ENCODE measurements around the gene POU2AF2.

POU2AF2 gene

DNA sequence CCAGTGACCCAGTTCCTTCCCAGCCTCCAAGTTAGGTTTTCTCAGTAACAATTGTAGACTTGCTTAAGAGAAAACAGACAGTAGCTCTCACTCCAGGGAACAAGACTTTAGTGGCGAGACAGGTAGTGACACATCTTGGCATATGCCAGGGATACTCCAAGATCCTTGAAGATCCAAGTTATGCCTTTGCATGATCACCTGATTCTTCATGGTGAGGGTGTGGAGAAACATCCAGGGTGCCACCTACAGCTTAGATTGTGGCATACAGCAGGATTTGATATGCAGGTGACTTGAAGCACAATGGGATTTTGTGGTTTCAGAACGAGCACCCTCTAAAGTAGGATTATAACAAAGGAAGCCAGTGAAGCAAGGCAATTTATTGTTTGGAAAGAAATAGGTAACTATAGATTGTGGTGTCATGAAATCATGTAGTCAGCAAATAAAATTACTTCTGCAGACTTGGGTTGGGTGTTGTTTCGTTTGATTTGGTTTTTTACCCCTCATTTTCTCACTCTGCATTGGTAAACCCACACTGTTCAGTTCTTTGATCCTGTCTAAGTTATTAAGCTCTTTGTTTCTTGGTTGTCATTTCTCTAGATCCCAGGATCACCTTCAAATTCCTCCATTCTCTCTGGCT, 62.1 kb downstream of the POU2AF2 start:
- TF ChIP-seq, protein P1, sequence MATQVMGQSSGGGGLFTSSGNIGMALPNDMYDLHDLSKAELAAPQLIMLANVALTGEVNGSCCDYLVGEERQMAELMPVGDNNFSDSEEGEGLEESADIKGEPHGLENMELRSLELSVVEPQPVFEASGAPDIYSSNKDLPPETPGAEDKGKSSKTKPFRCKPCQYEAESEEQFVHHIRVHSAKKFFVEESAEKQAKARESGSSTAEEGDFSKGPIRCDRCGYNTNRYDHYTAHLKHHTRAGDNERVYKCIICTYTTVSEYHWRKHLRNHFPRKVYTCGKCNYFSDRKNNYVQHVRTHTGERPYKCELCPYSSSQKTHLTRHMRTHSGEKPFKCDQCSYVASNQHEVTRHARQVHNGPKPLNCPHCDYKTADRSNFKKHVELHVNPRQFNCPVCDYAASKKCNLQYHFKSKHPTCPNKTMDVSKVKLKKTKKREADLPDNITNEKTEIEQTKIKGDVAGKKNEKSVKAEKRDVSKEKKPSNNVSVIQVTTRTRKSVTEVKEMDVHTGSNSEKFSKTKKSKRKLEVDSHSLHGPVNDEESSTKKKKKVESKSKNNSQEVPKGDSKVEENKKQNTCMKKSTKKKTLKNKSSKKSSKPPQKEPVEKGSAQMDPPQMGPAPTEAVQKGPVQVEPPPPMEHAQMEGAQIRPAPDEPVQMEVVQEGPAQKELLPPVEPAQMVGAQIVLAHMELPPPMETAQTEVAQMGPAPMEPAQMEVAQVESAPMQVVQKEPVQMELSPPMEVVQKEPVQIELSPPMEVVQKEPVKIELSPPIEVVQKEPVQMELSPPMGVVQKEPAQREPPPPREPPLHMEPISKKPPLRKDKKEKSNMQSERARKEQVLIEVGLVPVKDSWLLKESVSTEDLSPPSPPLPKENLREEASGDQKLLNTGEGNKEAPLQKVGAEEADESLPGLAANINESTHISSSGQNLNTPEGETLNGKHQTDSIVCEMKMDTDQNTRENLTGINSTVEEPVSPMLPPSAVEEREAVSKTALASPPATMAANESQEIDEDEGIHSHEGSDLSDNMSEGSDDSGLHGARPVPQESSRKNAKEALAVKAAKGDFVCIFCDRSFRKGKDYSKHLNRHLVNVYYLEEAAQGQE (IDR thresholded peaks at IDR 0.05; ENCODE audit: low read depth), result no peak
- TF ChIP-seq CEBPB (IDR thresholded peaks at IDR 0.05), result no peak
- no peak for TF ChIP-seq TCF12 (IDR thresholded peaks at IDR 0.05; ENCODE audit: low read depth)
- no peak for TF ChIP-seq CREB1 (IDR thresholded peaks at IDR 0.05; ENCODE audit: low read depth)

DNA sequence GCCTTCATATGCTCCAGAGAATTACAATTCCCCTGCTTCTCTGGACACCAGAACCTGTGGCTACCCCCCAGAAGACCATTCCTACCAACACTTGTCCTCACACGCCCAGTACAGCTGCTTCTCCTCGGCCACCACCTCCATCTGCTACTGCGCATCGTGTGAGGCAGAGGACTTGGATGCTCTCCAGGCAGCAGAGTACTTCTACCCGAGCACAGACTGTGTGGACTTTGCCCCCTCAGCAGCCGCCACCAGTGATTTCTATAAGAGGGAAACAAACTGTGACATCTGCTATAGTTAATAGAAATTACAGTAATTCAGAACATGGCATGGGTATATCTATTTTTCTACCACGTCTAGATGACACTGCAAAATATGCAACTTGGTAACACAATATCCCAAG, 62.6 kb downstream of the POU2AF2 start:
- TF ChIP-seq FOXM1 (IDR thresholded peaks at IDR 0.05; ENCODE audit: borderline replicate concordance, low read depth) (no peak), ZBTB7A (IDR thresholded peaks at IDR 0.05; ENCODE audit: low read depth) (no peak), CREB1 (IDR thresholded peaks at IDR 0.05; ENCODE audit: low read depth) (no peak), TEAD4 (IDR thresholded peaks at IDR 0.05) (no peak), CEBPB (IDR thresholded peaks at IDR 0.05) (no peak)
- TF ChIP-seq, protein P2, sequence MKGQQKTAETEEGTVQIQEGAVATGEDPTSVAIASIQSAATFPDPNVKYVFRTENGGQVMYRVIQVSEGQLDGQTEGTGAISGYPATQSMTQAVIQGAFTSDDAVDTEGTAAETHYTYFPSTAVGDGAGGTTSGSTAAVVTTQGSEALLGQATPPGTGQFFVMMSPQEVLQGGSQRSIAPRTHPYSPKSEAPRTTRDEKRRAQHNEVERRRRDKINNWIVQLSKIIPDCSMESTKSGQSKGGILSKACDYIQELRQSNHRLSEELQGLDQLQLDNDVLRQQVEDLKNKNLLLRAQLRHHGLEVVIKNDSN (IDR thresholded peaks at IDR 0.05), result no peak

GRCh38 chr11:111309215-111309915, 63.8 kb downstream of the POU2AF2 start:
- TF ChIP-seq TCF12 (IDR thresholded peaks at IDR 0.05; ENCODE audit: low read depth) (no peak), TEAD4 (IDR thresholded peaks at IDR 0.05) (no peak), RAD21 (IDR thresholded peaks at IDR 0.05; ENCODE audit: low read depth) (no peak), EP300 (IDR thresholded peaks at IDR 0.05; ENCODE audit: borderline replicate concordance) (no peak), NFIC (IDR thresholded peaks at IDR 0.05) (no peak), CEBPB (IDR thresholded peaks at IDR 0.05) (no peak), ZBTB7A (IDR thresholded peaks at IDR 0.05; ENCODE audit: low read depth) (no peak), YY1 (IDR thresholded peaks at IDR 0.05; ENCODE audit: low read depth) (no peak), EGR1 (IDR thresholded peaks at IDR 0.05) (no peak), TAF1 (IDR thresholded peaks at IDR 0.05; ENCODE audit: low read depth) (no peak), CREB1 (IDR thresholded peaks at IDR 0.05; ENCODE audit: low read depth) (no peak), FOXM1 (IDR thresholded peaks at IDR 0.05; ENCODE audit: borderline replicate concordance, low read depth) (no peak)
- TF ChIP-seq, protein P3, sequence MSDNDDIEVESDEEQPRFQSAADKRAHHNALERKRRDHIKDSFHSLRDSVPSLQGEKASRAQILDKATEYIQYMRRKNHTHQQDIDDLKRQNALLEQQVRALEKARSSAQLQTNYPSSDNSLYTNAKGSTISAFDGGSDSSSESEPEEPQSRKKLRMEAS (IDR thresholded peaks at IDR 0.05), result no peak
- TF ChIP-seq, protein P1 (IDR thresholded peaks at IDR 0.05; ENCODE audit: low read depth), result no peak
- TF ChIP-seq, protein P2 (IDR thresholded peaks at IDR 0.05), result no peak

DNA sequence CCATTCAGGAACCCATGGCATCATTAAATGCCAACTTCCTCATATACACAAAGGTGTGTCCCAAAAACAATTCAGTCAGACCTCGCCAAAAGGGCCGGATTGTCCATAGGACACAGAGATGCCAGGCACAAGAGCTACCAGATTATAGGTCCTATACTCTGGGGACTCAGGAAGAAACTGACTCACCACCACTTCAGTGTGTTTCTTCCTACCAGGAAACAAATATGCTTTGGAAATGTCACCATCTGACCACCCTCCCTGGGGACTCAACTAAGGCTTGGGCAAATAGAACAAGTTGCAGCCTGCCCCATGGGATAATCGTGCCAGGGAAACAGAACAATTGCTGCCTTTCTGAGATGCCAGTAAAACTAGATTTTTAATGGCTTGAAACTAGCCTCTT, 64.6 kb downstream of the POU2AF2 start:
- no peak for TF ChIP-seq NFIC (IDR thresholded peaks at IDR 0.05)
- TF ChIP-seq, protein P1 (IDR thresholded peaks at IDR 0.05; ENCODE audit: low read depth), result no peak
- TF ChIP-seq, protein P3 (IDR thresholded peaks at IDR 0.05), result no peak
- TF ChIP-seq TEAD4 (IDR thresholded peaks at IDR 0.05), result no peak
- TF ChIP-seq FOXM1 (IDR thresholded peaks at IDR 0.05; ENCODE audit: borderline replicate concordance, low read depth), result no peak
- no peak for TF ChIP-seq CEBPB (IDR thresholded peaks at IDR 0.05)
- TF ChIP-seq EGR1 (IDR thresholded peaks at IDR 0.05), result no peak
- no peak for TF ChIP-seq YY1 (IDR thresholded peaks at IDR 0.05; ENCODE audit: low read depth)
- TF ChIP-seq ZBTB7A (IDR thresholded peaks at IDR 0.05; ENCODE audit: low read depth), result no peak
- no peak for TF ChIP-seq CREB1 (IDR thresholded peaks at IDR 0.05; ENCODE audit: low read depth)
- TF ChIP-seq, protein P2 (IDR thresholded peaks at IDR 0.05), result no peak
- no peak for TF ChIP-seq TCF12 (IDR thresholded peaks at IDR 0.05; ENCODE audit: low read depth)
- no peak for TF ChIP-seq RAD21 (IDR thresholded peaks at IDR 0.05; ENCODE audit: low read depth)
- TF ChIP-seq TAF1 (IDR thresholded peaks at IDR 0.05; ENCODE audit: low read depth), result no peak
- TF ChIP-seq EP300 (IDR thresholded peaks at IDR 0.05; ENCODE audit: borderline replicate concordance), result no peak
